Nephron progenitor cell (in vitro differentiated cells): ENCODE results near the gene NUMBL.
"Not testable (repeated sequence)": the region's sequence is repeated elsewhere in the genome, so short reads cannot be mapped to it uniquely, and the experiment has no call there.

Experiments used
- DNase-seq: peaks from one replicate; pipeline ENCODE4 v3.0.0; 2021
- H3K27ac Mint-ChIP-seq: 2 replicates; pipeline ENCODE4 v1.8.0; 2021; ENCODE audit warnings: mild to moderate bottlenecking, moderate library complexity, mixed read lengths
- H3K27me3 Mint-ChIP-seq: 2 replicates; pipeline ENCODE4 v1.8.0; 2021; ENCODE audit warnings: mild to moderate bottlenecking, low read depth, mixed read lengths; ENCODE audit not compliant: poor library complexity
- H3K36me3 Mint-ChIP-seq: 2 replicates; pipeline ENCODE4 v1.8.0; 2021; ENCODE audit warnings: low read depth, mixed read lengths
- H3K4me1 Mint-ChIP-seq: 2 replicates; pipeline ENCODE4 v1.8.0; 2021; ENCODE audit warnings: mixed read lengths
- H3K4me3 Mint-ChIP-seq: 2 replicates; pipeline ENCODE4 v1.8.0; 2021; ENCODE audit warnings: mild to moderate bottlenecking, moderate library complexity, mixed read lengths
- H3K9me3 Mint-ChIP-seq: 2 replicates; pipeline ENCODE4 v1.8.0; 2021; ENCODE audit warnings: mild to moderate bottlenecking, moderate library complexity, mixed read lengths
- TF ChIP-seq, protein P1 (sequence below): fragments of 200-600 bp; sonication (generic); IDR thresholded peaks from 2 replicates; pipeline ENCODE4 v1.5.0; 2021; ENCODE audit warnings: antibody characterized with exemption

The NUMBL gene

DNA sequence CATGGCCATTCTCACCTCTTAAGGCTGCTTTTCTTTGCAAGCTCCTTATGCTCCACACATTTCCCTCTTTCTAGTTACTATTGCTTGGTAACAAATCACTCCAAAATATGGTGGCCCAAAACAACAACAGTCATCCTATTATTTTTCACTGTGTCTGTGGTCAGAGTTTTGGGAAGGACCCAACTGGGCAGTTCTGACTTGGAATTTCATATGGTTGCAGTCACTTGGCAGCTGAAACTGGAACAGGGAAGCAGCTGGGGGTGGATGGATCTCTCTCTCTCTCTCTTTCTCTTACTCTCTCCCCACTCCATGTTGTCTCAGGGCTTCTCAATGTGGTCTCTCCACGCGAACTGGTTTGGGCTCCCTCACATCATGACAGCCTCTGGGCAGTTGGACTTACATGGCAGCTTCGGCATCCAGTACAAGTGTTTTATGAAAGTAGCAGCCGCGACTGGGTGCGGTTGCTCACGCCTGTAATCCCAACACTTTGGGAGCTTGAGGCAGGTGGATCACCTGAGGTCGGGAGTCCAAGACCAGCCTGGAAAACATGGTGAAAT, 39.6 kb downstream of the NUMBL start:
- TF ChIP-seq, protein P1, sequence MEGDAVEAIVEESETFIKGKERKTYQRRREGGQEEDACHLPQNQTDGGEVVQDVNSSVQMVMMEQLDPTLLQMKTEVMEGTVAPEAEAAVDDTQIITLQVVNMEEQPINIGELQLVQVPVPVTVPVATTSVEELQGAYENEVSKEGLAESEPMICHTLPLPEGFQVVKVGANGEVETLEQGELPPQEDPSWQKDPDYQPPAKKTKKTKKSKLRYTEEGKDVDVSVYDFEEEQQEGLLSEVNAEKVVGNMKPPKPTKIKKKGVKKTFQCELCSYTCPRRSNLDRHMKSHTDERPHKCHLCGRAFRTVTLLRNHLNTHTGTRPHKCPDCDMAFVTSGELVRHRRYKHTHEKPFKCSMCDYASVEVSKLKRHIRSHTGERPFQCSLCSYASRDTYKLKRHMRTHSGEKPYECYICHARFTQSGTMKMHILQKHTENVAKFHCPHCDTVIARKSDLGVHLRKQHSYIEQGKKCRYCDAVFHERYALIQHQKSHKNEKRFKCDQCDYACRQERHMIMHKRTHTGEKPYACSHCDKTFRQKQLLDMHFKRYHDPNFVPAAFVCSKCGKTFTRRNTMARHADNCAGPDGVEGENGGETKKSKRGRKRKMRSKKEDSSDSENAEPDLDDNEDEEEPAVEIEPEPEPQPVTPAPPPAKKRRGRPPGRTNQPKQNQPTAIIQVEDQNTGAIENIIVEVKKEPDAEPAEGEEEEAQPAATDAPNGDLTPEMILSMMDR, result no peak
- peaks cover 10% of the 10 kb centered on the region for H3K4me1 Mint-ChIP-seq
- no peak overlapping the region for H3K4me3 Mint-ChIP-seq
- DNase-seq, result no peak
- H3K36me3 Mint-ChIP-seq, result no peaks in the 10 kb centered on the region
- H3K27ac Mint-ChIP-seq, result no peak overlapping the region
- H3K27me3 Mint-ChIP-seq, result peaks cover 5% of the 10 kb centered on the region
- H3K9me3 Mint-ChIP-seq, result peaks cover 12% of the 10 kb centered on the region

DNA sequence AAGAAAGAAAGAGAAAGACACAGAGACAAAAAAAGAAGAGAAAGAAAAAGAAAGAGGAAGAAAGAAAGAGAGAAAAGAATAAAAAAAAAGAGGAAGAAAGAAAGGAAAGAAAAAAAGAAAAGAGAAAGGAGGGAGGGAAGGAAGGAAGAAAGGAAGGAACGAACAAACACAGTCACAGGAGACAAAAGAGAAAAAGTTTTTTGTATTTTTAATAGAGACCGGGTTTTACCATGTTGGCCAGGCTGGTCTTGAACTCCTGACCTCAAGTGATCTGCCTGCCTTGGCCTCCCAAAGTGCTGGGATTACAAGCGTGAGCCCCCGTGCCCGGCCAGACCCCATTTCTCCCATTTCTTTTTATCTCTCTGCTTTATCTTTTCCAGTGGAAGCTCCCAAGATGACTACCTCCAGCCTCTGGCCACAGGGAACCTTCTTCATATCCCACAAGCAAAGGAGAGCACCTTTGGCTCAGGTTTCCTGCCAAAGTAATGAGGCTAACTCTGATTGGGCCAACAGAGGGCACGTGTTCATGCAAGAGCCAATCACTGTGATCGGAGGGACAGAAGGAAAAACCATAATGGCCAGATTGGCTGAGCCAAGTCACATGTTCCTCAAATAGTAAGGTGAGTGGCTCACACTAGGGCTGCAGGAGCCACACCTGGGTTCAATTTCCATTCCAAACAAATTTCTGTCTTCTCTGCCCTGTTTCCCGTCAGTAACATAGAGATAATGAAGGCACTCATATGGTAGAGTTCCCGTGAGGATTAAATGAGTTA, 40.4 kb downstream of the NUMBL start:
- not testable (repeated sequence) for H3K4me3 Mint-ChIP-seq, H3K27me3 Mint-ChIP-seq, H3K27ac Mint-ChIP-seq, DNase-seq, H3K36me3 Mint-ChIP-seq
- Mint-ChIP-seq H3K4me1 (peaks cover 14% of the 10 kb centered on the region), H3K9me3 (peaks cover 12% of the 10 kb centered on the region)

DNA sequence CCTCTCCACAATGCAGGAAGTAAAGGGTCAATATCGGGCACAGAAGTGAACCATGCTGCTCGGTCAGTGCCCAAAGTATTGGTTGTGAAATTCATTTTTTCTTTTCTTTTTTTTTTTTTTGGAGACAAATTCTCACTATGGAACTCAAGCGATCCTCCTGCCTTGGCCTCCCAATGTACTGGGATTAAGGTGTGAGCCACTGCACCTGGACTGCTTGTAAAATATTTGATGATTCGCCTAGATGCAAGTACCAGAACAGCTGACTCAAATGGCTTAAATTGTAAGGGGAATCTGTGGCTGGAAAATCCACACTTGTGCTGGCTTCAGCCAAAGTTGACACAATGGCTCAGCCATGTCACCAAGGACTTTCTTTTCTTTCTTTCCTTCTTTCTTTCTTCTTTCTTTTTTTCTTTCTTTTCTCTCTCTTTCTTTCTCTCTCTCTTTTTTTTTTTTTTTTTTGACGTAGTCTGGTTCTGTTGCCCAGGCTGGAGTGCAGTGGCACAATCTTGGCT, 43.7 kb downstream of the NUMBL start:
- Mint-ChIP-seq H3K27me3 (peaks cover 5% of the 10 kb centered on the region), H3K27ac (no peak overlapping the region), H3K4me1 (peaks cover 18% of the 10 kb centered on the region), H3K9me3 (peaks cover 12% of the 10 kb centered on the region), H3K36me3 (no peaks in the 10 kb centered on the region), H3K4me3 (no peak overlapping the region)
- DNase-seq, result no peak
- TF ChIP-seq, protein P1, result no peak

DNA sequence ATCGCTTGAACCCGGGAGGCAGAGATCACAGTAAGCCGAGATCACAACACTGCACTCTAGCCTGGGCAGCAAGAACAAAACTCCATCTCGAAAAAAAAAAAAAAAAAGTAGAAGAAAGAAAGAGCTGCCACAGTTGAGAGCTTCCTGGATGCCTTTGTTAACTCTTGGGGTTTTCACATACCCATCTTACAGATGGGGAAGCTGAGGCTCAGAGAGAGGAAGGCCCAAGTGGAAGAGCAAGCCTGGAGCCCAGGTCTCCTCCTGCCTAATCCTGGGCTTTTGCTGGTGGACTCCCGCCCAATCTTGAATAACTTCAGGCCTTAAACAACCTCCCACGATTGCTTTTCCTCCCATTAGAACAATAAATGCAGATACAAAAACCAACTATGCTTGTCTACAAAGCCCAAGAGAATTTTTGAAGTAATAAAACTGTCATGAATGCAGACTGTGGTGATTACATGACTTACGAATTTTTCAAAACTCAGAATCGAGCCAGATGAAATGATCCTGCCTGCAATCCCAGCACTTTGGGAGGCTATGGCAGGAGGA, 47.6 kb downstream of the NUMBL start:
- no peak overlapping the region for H3K27ac Mint-ChIP-seq
- TF ChIP-seq, protein P1, result no peak
- H3K4me1 Mint-ChIP-seq, result peaks cover 32% of the 10 kb centered on the region
- no peak overlapping the region for H3K4me3 Mint-ChIP-seq
- peaks cover 4% of the 10 kb centered on the region for H3K9me3 Mint-ChIP-seq
- H3K27me3 Mint-ChIP-seq, result peaks cover 12% of the 10 kb centered on the region
- no peak for DNase-seq
- H3K36me3 Mint-ChIP-seq, result no peaks in the 10 kb centered on the region

DNA sequence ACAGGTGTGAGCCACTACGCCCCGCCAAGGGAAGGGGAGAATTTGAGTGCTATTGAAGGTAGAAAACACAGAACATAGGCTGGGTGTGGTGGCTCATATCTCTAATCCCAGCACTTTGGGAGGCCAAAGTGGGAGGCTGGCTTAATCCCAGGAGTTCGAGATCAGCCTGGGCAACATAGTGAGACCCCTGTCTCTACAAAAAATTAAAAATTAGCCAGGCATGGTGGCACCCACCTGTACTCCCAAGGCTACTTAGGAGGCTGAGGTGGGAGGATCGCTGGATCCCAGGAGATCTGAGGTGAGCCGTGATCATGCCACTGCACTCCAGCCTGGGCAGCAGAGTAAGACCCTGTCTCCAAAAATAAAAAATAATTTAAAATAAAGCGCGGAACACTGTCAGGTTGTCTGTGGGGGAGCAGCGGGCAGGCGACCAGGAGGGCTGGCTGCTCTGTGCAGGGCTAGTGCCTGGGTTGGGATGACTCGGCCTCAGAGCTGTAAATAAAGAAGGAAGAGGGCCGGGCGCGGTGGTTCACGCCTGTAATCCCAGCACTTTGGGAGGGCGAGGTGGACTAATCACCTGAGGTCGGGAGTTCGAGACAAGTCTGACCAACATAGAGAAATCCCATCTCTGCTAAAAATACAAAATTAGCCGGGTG, 48.3 kb downstream of the NUMBL start:
- no peak for DNase-seq
- Mint-ChIP-seq H3K4me1 (peaks cover 32% of the 10 kb centered on the region), H3K9me3 (peaks cover 4% of the 10 kb centered on the region), H3K27me3 (peaks cover 12% of the 10 kb centered on the region), H3K4me3 (no peak overlapping the region), H3K27ac (no peak overlapping the region), H3K36me3 (no peaks in the 10 kb centered on the region)
- TF ChIP-seq, protein P1, result no peak

DNA sequence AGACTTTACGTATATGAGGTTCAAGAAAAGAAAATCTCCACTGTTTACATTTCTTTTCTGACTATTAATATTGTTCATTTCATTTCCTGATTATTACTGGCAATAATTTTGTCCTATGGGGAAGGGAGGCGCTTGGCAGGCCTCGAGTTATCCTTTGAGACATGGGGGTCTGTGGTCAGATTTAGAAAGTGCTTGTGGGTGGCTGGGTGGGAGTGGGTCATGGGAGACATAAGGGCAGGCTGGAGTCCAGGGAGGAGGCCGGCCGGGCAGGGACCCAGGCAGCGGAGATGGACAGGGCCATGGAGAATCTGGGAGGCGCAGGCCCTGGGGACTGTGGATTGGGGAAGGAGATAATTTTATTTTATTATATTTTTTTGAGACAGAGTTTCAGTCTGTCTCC, 49.2 kb downstream of the NUMBL start:
- TF ChIP-seq, protein P1, result no peak
- Mint-ChIP-seq H3K4me1 (peaks cover 27% of the 10 kb centered on the region), H3K27ac (no peak overlapping the region), H3K36me3 (no peaks in the 10 kb centered on the region), H3K27me3 (peaks cover 20% of the 10 kb centered on the region), H3K4me3 (no peak overlapping the region), H3K9me3 (no peaks in the 10 kb centered on the region)
- DNase-seq, result no peak
